Mammary epithelial cell (primary cell): ENCODE measurements around the gene ELOVL6.

Experiments used
- EZH2 ChIP-seq: IDR thresholded peaks from 2 replicates; pipeline ENCODE4 v1.6.1; 2012; ENCODE audit warnings: low read length, inconsistent platforms, borderline replicate concordance
- TF ChIP-seq, protein P1 (sequence below), 2 donors: IDR thresholded peaks in 1 of 2; conservative IDR thresholded peaks in 1 of 2; 2 replicates each; pipeline ENCODE4 v1.5.1; 2011 to 2012; ENCODE audit warnings: inconsistent platforms in 2 of 2, low read length in 2 of 2, mild to moderate bottlenecking in 2 of 2, control low read depth in 1 of 2, low read depth in 1 of 2; ENCODE audit not compliant: insufficient read depth in 1 of 2; ENCODE audit errors: extremely low read depth in 1 of 2

DNA sequence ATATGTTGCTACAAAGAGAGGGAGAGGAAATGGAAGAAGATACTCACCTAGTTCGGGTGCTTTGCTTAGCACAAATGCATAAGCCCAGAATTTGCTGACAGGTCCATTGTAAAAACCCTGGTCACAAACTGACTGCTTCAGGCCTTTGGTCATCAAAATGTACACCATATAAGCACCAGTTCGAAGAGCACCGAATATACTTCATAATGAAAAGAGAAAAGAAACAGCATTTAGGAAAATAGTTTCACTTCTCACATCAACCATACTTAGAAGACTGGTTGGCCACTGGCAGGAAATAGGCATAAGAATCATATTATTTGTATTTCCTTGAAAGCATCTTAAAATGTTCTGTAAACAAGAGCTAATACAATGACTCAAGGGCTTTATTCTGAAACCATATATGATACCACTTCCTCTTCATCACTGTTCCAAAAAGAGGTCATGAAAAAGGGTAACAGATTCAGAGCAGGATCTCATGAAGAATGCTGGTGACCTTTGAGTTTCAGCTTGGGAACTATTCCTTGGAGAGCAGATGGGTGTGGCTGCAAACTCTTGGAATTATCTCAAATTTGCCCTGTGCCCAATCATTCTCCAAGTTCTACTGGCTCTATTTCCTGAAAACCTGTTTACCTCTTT is 138.7 kb downstream of the ELOVL6 start:
- no peak for TF ChIP-seq EZH2
- TF ChIP-seq, protein P1, sequence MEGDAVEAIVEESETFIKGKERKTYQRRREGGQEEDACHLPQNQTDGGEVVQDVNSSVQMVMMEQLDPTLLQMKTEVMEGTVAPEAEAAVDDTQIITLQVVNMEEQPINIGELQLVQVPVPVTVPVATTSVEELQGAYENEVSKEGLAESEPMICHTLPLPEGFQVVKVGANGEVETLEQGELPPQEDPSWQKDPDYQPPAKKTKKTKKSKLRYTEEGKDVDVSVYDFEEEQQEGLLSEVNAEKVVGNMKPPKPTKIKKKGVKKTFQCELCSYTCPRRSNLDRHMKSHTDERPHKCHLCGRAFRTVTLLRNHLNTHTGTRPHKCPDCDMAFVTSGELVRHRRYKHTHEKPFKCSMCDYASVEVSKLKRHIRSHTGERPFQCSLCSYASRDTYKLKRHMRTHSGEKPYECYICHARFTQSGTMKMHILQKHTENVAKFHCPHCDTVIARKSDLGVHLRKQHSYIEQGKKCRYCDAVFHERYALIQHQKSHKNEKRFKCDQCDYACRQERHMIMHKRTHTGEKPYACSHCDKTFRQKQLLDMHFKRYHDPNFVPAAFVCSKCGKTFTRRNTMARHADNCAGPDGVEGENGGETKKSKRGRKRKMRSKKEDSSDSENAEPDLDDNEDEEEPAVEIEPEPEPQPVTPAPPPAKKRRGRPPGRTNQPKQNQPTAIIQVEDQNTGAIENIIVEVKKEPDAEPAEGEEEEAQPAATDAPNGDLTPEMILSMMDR (conservative IDR thresholded peaks at IDR 0.05 in 1 of 2, IDR thresholded peaks at IDR 0.05 in 1 of 2; ENCODE audit: extremely low read depth in 1 of 2, insufficient read depth in 1 of 2, low read depth in 1 of 2, low read length in 2 of 2), result no peak
